DMS153 (cell line): ENCODE results near the gene OR1J2.
A peak's percentile ranks its signal among the peaks of the same experiment; 100 is the strongest.
"Not testable (repeated sequence)": the region's sequence is repeated elsewhere in the genome, so short reads cannot be mapped to it uniquely, and the experiment has no call there.

Source experiments
- DNase-seq: peaks from one replicate; lab custom pipeline; 2025; lab: John Stamatoyannopoulos, UW

The OR1J2 gene

GRCh38 chr9:122510502-122510901 lies at the start of gene OR1J2:
OR1J2 (plus strand) TSS chr9:122510802; CDS start chr9:122510802, 0 bp downstream.
- DNase-seq = no peak

- peak; percentile 59 for DNase-seq
These were observed 46.6 kb upstream of the OR1J2 start for GRCh38 chr9:122463828-122464632.

- peak; percentile 74 for DNase-seq
These were observed 45.7 kb upstream of the OR1J2 start for GRCh38 chr9:122464633-122465567.

GRCh38 chr9:122466456-122466855 lies 44.1 kb upstream of the OR1J2 start:
- no peak for DNase-seq

- no peak for DNase-seq
These were observed 41.9 kb upstream of the OR1J2 start for GRCh38 chr9:122468735-122469134.

- DNase-seq = no peak
These were observed 36.0 kb upstream of the OR1J2 start for GRCh38 chr9:122474561-122474960.

- DNase-seq = no peak
These were observed 34.9 kb upstream of the OR1J2 start for GRCh38 chr9:122475717-122476116.

- DNase-seq = no peak
These were observed 33.3 kb upstream of the OR1J2 start for GRCh38 chr9:122477346-122477745.

GRCh38 chr9:122477826-122478225 lies 32.8 kb upstream of the OR1J2 start, which contains the start of gene OR1J1:
OR1J1 (minus strand) TSS chr9:122477926; CDS start chr9:122477926, 0 bp downstream.
- DNase-seq = no peak

GRCh38 chr9:122479062-122479461 lies 31.5 kb upstream of the OR1J2 start:
- DNase-seq = no peak

GRCh38 chr9:122498883-122499288 lies 11.7 kb upstream of the OR1J2 start:
- peak; percentile 8 for DNase-seq

GRCh38 chr9:122506964-122507363 lies 3.6 kb upstream of the OR1J2 start:
- DNase-seq = no peak

- DNase-seq = no peak
These were observed 7.6 kb downstream of the OR1J2 start for GRCh38 chr9:122518226-122518625.

- no peak for DNase-seq
These were observed 8.2 kb downstream of the OR1J2 start, which contains the start of gene OR1J4 for GRCh38 chr9:122518841-122519240. OR1J4 (plus strand) TSS chr9:122519141; CDS start chr9:122519141, 0 bp downstream.

- no peak for DNase-seq
These were observed 8.8 kb downstream of the OR1J2 start for GRCh38 chr9:122519376-122519775.

- no peak for DNase-seq
These were observed 16.0 kb downstream of the OR1J2 start for GRCh38 chr9:122526602-122527001.

GRCh38 chr9:122527193-122527592 lies 16.6 kb downstream of the OR1J2 start, which contains the start of gene OR1N1:
OR1N1 (minus strand) TSS chr9:122527293; CDS start chr9:122527293, 0 bp downstream.
- no peak for DNase-seq

- DNase-seq = not testable (repeated sequence)
These were observed 20.6 kb downstream of the OR1J2 start for GRCh38 chr9:122531157-122531556.

- DNase-seq = no peak
These were observed 25.5 kb downstream of the OR1J2 start for GRCh38 chr9:122536134-122536533.

- not testable (repeated sequence) for DNase-seq
These were observed 26.5 kb downstream of the OR1J2 start for GRCh38 chr9:122537066-122537465.

GRCh38 chr9:122538757-122539156 lies 28.2 kb downstream of the OR1J2 start:
- DNase-seq = no peak

- no peak for DNase-seq
These were observed 35.6 kb downstream of the OR1J2 start for GRCh38 chr9:122546196-122546595.
